CD4-positive, alpha-beta T cell treated with Interleukin-15 for 4 hours (primary cell): ENCODE data around the gene E2F4.

ENCODE experiments used
- DNase-seq: peaks from one replicate; pipeline ENCODE4 v3.0.0-alpha.2; 2020; ENCODE audit warnings: low spot score

The E2F4 gene

DNA sequence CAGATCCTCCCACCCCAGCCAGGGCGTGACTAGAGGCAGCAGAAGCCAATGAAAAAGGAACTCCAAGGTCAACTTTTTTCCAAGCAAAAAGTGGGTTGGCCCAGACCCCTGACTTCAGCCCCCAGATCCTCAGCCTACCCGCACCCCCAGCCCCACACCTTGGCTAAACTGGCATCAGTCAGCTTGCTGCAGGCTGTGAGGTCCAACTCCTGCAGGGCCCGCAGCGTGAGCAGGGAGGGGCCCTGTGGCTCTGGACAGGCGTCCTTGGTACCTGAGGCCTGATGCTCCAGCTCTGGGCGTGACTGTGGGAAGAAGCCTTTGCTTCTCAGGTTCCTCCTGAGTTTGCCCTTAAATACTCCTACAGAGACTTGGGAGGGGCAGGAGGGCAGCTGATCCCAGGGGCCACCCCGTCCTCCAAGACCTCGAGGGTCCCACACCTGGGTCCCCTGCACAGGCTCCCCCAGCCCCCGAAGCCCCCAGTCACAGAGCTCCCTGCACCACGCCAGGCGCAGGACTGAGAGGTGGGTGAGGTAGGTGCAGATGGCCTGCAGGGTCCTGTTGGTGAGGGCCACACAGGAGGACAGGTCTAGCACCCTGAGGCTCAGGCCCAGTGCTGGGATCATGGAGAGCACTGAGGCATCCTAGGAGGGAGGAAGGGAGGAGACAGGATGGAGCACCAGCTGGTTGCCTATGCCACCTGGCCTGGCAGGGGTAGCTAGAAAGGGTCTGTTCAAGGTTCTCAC is 16.4 kb downstream of the E2F4 start:
- no peak for DNase-seq

GRCh38 chr16:67209565-67209964 is 17.6 kb downstream of the E2F4 start:
- no peak for DNase-seq

DNA sequence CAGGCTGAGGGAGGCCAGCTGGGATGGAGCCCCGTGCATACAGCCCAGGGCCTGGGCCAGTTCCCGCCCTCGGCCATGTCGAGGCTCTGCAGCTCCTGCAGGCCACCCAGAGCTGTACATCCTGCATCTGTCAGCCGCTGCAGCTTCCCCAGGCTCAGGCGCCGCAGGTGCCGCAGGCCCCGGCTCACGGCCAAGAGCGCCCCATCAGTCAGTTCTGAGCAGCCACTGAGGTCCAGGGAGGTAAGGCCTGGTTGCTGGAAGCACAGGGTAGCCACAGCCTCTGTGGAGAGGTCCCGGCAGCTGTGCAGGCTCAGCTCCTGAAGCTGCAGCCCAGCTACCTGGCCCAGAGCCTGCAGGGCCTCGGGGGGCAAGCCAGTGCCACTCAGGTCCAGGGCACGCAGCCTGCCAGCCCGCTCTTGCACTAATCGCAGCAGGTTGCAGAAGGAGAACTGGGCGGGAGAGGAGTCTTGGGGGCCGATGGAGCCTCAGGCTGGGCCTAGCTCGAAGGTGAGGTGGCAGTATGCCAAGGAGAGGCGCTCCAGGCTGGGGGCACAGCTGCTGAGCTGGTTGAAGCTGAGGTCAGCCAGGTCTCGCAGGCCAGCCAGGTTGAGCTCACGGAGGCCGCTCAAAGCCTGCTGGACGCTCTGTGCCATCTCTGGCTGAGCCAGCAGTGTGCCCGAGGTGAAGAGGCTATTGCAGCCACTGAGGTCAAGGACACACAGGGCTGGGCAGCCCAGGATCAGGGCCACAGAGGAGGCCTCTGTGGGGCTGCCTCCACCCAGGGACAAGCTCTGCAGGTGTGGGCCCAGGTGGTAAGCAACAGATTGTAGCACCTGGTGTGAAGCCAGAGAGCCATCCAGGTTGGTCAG is 18.3 kb downstream of the E2F4 start:
- DNase-seq: no peak

GRCh38 chr16:67211674-67212073 is 19.7 kb downstream of the E2F4 start:
- no peak for DNase-seq

DNA sequence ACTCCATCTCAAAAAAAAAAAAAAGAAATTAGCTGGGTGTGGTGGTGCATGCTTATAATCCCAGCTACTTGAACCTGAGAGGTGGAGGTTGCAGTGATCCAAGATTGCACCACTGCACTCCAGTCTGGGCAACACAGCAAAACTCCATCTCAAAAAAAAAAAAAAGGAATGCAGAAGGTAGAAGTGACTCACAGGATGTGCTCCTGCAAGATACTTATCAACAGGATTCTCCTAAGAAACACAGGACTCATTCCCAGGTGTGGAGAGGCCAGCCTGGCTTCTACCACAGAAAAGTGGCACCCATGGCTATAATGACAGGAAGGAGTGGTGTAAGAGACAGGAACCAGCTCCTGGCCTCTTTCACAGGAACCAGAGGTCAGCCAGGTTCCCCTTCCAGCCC is 20.8 kb downstream of the E2F4 start:
- DNase-seq: no peak

GRCh38 chr16:67213197-67214019 is 21.5 kb downstream of the E2F4 start:
- DNase-seq: no peak

DNA sequence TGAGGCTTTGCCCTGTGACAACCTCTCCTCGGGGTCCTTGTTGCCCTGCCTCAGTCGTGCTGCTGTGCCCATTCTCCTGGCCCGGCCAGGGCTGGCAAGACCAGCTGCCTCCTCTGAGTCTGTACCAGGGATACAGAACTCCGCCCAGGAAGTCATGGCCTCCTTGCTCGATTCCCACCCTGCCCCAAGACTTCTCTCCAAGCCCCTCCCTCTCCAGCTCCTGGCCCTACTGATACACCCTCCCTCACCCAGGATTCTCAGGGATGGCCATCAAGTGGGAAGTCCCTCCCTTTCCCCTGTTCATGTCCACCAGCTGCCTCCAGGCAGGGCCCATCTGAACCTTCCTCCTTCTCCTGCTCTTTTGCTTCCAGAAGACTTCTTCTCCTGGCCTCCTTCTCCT is 23.8 kb downstream of the E2F4 start:
- DNase-seq: no peak

DNA sequence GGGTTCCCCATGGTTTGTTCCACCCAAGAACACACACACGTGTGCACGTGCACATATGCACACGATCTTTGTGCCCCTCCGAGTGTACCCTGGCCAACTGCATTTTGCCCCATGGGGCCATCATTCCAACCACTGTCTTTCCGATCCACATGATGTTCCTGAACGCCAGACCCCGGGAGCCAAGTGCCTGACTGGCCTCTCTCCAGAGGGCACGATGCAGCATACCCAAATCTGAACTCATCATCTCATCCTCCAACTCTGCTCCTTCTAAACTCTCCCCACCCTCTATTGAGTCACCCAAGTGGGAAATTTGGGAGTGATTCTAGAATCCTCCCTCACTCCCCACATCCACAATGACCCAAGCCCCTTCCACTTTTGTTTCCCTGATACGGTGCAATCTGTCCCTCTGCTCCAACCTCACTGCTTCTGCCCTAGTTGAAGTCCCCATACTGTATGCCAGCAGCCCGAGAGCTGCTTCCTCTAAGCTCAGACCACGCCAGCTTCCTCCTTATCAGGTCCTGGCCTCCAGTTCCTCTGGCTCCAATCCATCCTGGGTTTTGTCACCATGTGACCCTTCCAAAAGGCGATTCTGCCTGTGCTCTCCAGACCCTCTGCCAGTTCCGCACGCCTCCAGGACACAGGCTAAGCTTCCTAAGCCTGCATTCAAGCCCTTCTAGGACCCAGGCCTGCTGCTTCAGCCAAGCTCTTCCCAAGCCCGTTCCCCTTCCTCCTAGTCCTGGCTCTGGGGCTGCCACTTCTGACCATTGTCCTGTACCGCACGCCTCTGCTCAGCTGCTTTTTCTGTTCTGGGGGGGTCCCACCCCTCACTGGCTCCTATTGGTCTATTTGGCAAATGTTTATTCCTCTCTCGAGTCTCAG is 24.9 kb downstream of the E2F4 start:
- no peak for DNase-seq

DNA sequence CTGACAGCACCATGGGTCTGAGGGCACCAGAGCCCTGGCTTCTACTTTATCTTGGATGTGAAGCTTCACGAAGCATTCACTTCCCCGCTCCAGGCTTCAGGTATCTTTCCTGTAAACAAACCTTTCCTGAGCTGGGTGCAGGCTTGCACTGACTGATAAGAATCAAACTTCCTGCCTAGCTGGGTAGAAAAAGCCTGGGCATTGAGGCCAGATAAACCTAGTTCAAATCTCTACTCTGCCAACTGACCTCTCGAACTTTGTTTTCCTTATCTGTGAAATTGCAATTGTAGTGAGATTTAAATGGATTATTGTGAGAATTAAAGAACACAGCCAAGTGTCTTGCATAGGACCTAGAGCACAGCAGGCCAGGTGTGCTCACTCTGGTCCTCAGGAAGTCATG is 32.0 kb downstream of the E2F4 start:
- DNase-seq: no peak

DNA sequence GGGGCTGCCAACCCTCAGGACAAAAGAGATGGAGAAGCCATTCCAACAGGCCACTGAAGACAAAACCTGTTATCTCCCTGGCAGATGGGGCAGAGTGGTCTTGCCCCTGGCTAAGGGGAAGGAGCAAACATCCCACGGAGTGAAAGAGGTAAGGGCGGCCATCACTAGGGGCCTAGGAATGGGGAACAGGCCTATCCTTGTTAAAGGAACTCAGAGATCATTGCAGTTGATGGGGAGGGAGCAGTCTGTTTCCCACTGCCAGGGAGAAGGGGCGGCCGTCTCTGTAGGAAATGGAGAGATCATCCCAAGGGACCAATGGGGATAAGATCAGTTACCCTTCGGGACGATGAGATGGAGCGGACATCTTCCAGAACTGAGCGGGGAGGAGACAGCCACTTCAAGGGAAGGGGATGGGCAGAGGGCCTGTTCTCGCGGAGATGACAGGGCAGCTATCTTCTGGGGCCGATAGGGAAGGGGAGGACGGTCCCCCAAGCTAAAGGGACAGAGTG is 34.4 kb downstream of the E2F4 start:
- no peak for DNase-seq

GRCh38 chr16:67226804-67227566 is 35.0 kb downstream of the E2F4 start, which contains the start of gene TMEM208:
TMEM208 (plus strand) TSS chr16:67227130; CDS start chr16:67227219, 89 bp downstream.
- peak; percentile 98 for DNase-seq

DNA sequence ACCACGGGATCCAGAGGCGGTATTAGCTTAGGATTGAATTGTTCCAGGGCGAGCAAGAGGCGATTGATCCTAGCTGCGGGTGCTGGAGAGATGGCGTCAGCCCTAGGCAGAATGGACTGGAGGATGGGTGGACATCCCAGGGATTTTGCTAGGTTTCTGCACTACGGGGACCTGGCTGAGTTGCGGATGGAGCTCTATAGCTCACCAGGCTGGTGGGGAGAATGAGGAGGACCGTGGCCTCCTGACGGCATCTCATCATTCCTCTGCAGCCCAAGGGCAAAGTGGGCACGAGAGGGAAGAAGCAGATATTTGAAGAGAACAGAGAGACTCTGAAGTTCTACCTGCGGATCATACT is 35.6 kb downstream of the E2F4 start:
- DNase-seq: no peak

DNA sequence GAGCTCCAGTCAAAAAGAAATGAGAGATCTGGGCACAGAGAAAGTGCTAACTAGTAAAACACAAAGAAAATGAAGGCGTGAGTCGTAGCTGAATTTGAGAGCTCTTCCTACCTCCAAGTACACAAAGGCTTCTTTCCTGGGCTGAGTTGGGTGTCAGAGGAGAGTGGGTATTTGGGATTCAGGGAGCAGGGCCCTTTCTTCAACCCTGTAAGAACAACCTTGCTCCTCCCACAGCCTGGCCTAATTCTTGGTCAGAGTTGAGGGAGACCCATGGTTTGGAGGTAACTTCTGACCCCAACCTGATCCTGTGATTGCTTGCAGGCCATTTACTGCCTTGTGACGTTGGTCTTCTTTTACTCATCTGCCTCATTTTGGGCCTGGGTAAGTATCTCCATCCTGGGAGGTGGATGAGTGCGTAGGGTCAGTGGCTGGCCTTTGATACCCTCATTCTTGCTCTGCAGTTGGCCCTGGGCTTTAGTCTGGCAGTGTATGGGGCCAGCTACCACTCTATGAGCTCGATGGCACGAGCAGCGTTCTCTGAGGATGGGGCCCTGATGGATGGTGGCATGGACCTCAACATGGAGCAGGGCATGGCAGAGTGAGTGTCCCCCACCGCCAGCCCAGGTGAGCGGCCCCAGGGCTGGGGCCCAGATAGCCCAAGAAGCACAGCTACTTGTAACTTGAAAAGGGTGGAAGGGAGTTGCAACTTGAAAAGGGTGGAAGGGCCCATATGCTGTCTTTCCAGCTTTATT is 36.3 kb downstream of the E2F4 start:
- DNase-seq: no peak

GRCh38 chr16:67228905-67229304 is 37.0 kb downstream of the E2F4 start:
- no peak for DNase-seq

DNA sequence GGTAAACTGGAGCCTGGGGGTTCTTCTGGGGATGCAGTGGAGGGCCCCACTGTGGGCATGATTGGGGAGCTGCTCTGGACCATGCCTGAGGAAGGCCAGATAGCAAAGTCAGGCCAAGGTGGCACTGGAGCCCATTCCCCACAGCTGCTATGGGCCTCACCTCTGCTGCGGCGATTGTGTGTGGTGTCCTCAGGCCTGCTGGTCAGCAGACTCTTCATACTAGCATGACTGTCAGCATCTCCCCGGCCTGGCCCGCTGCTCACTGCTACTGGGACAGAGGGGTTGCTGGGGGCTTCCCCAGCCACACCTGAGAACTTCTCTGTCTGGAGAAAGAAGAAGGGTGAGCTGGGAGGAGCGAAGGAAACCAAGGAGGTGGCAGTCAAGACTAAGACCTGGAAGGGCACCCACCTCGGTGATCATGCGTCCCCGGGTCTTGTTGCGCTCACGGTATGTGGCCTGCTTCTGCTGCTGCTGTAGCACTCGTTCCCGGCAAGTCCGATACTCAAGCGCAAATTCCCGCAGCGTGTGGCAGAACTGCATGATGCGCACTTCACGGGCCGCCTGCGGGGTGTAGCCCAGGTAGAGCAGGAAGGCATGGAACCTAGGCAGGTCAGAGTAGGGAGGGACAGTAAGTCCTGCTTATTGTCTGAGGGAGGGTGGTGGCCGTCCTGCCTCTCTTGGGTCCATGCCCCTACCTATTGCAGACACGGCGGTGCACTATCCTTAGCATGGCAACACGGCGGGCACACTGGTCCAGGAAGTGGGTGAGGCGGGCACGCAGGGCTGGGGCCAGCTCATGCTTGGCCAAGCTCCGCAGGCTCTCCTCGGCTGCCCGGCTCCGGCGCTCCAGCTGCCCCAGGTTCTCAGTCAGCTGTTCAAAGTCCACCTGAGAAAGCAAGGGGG is 38.2 kb downstream of the E2F4 start:
- no peak for DNase-seq

GRCh38 chr16:67230809-67231660 is 39.1 kb downstream of the E2F4 start:
- no peak for DNase-seq

- no peak for DNase-seq
These were observed 41.6 kb downstream of the E2F4 start for GRCh38 chr16:67233596-67233995.

GRCh38 chr16:67234180-67234597 is 42.2 kb downstream of the E2F4 start:
- no peak for DNase-seq
